LNCaP clone FGC (cell line): ENCODE data around the gene DNAH10.

ENCODE experiments used
- DNase-seq: peaks from one replicate; pipeline ENCODE4 v3.0.0-alpha.2; 2011; ENCODE audit warnings: low read depth
- H3K4me3 ChIP-seq: 2 replicates; pipeline ENCODE4 v1.5.1; 2011; ENCODE audit warnings: mild to moderate bottlenecking, low read depth, low read length, control low read depth
- TF ChIP-seq, protein P1 (sequence below): IDR thresholded peaks from 2 replicates; pipeline ENCODE4 v1.5.1; 2012; ENCODE audit warnings: mild to moderate bottlenecking; ENCODE audit not compliant: control insufficient read depth, insufficient read depth; ENCODE audit errors: extremely low read depth

The DNAH10 gene

DNA sequence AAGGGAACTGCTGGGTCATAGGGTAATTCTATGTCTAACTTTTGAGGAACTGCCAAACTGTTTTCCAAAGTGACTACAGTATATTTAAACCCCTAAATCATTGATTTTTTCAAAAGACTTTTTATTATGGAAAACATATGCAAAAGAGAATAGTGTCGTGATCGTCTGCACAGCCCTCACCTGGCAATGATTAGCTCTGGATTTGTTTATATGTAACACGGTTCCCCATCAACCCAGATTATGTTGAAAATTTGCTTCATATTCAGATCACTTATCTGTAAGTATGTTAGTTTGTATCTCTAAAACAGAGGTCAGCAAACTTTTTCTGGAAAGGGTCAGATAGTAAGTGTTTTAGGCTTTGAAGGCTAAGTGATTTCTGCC, 157.9 kb downstream of the DNAH10 start:
- TF ChIP-seq, protein P1, sequence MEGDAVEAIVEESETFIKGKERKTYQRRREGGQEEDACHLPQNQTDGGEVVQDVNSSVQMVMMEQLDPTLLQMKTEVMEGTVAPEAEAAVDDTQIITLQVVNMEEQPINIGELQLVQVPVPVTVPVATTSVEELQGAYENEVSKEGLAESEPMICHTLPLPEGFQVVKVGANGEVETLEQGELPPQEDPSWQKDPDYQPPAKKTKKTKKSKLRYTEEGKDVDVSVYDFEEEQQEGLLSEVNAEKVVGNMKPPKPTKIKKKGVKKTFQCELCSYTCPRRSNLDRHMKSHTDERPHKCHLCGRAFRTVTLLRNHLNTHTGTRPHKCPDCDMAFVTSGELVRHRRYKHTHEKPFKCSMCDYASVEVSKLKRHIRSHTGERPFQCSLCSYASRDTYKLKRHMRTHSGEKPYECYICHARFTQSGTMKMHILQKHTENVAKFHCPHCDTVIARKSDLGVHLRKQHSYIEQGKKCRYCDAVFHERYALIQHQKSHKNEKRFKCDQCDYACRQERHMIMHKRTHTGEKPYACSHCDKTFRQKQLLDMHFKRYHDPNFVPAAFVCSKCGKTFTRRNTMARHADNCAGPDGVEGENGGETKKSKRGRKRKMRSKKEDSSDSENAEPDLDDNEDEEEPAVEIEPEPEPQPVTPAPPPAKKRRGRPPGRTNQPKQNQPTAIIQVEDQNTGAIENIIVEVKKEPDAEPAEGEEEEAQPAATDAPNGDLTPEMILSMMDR: no peak
- no peak overlapping the region for H3K4me3 ChIP-seq
- no peak for DNase-seq

DNA sequence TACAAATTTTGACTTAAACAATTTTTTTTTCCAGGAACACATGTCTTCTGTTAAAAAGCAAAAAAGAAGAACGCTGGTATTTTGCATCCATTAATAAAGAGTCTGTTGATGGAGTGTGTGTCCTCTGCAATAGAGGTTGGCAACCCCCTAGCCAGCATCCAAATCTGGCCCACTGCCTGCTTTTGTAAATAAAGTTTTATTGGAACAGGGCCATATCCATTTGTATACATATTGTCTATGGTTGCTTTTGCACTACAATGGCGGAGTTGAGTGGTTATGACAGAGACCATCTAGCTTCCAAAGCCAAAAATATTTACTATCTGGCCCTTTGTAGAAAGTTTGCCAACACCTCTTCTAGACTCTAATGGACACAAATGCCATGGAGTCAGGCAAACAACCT, 160.9 kb downstream of the DNAH10 start:
- no peak for DNase-seq
- no peak overlapping the region for H3K4me3 ChIP-seq
- TF ChIP-seq, protein P1: no peak

DNA sequence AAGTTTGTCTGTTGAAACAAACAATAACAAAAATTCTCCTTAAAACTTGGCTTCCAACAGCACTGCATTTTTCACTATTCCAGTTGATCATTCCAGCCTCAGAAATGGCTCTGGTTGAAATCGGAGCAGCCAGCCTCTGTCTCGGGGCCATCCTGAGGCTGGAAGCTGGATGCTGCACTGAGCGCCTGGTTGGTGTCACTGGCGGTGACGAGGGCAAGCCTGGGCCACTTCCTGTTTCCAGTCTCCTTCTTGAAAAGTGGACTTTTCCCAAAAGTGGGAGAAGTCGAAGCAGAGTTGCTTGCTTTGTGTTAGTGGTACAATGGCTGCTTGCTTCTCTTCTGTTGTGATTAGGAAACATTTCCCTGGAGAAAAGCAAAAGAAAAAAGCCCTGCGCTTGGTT, 161.8 kb downstream of the DNAH10 start:
- TF ChIP-seq, protein P1: no peak
- DNase-seq: no peak
- H3K4me3 ChIP-seq: no peak overlapping the region

DNA sequence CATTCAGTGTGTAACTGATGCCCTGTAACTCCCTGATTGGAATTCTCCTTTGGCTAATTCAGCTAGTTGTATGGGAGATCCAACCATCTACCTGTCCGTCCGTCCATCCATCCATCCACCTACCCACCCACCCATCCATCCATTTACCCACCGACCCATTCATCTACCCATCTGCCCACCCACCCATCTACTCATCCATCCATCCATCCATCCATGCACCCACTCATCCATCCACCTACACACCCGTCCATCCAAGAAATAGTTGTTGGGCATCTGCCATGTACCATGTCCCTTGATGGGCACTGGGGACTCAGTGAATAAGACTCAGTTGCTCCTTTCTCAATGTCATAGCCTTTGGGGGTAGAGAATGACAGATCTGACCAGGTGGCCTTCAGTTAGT, 162.4 kb downstream of the DNAH10 start:
- no peak for DNase-seq
- TF ChIP-seq, protein P1: no peak
- H3K4me3 ChIP-seq: no peak overlapping the region

DNA sequence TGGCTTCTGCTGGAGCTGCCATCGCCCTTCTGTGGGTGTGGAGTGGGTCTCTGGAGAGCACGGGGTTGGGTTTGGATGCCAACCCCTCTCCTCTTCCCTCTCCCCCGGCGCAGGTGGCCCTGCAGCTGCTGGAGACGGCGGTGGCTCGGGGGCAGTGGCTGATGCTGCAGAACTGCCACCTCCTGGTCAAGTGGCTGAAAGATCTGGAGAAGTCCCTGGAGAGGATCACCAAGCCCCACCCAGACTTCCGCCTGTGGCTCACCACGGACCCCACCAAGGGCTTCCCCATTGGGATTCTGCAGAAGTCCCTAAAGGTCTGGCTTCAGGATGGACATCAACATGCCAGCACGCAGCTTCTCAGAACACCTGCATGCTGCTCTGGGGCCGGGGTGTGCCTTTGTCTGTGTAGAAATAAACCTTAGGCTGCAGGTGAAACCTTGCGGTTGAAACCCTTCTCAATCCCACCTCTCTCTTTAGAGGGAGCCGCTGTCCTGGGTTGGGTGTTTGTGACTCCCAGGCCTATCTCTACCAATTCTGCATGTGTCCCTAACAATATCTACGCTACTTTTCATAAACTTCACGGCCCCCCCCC, 166.3 kb downstream of the DNAH10 start:
- no peak overlapping the region for H3K4me3 ChIP-seq
- DNase-seq: no peak

DNA sequence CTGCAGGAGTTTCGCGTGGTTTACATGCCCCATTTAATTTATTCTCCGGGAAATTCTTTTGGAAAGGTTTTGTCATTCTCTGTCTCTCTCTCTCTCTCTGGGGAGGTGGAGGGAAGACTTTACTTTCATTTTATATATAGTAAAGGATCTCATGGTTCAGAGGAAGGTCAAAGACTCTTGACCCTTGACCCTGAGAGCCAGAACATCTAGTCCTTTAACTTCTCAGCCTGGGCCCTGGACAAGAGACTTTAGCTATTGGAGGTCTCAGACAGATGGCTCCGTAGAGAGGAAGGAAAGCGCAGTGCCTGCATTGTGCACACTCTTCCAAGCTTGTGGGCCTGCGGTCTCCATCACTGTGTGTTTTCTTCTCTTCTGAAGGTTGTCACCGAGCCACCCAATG, 166.8 kb downstream of the DNAH10 start:
- TF ChIP-seq, protein P1: no peak
- H3K4me3 ChIP-seq: no peak overlapping the region
- DNase-seq: no peak

More for the DNA sequence above, 166.3 kb downstream of the DNAH10 start:
- TF ChIP-seq, protein P1: no peak

DNA sequence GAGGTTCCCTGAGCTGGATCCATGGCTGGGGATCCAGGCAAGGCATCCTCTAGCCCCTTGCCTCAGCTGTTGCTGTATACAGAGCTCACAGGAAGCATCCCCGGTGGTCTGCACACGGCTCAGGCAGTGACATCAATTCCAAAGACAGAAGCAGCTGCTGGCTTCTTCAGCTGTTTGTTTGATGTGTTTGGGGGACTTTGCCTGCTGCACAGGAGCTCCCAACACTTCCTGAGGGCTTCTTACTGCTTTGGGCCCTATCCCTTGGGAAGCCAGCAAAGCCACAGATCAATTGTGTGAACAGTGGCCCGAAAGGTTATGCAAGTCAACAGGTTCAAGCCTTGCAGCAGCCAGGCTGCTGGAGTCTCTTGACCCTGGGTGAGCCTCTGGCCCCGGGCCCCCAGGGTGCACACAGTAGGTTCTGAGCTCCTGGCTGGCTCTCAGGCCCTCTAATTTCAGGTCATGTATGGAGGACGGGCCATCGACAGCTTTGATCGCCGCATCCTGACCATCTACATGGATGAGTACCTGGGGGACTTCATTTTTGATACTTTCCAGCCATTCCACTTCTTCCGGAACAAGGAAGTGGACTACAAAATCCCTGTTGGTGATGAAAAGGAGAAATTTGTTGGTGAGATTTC, 168.0 kb downstream of the DNAH10 start:
- no peak for DNase-seq
- TF ChIP-seq, protein P1: no peak
- no peak overlapping the region for H3K4me3 ChIP-seq
